Activated naive CD4-positive, alpha-beta T cell treated with anti-CD3 and anti-CD28 coated beads, Interleukin-2, amount 10 ng/mL, durations not matched to agents 7 days and 5 days (primary cell): Measurements from ENCODE around the gene NHERF2.

Experiments used
- CTCF ChIA-PET: fragments of 350-600 bp; sonication (Branson Sonifier 250); formaldehyde crosslinking; loops from one replicate; lab custom pipeline; 2021; ENCODE audit warnings: antibody characterized with exemption; lab: Charles Lee
- DNase-seq: peaks from one replicate; pipeline ENCODE4 v3.0.0-alpha.2; 2020
- H3K27ac Mint-ChIP-seq: one replicate; pipeline ENCODE4 v1.8.0; 2021; ENCODE audit warnings: mild to moderate bottlenecking, moderate library complexity, mixed read lengths
- H3K27me3 Mint-ChIP-seq: one replicate; pipeline ENCODE4 v1.8.0; 2021; ENCODE audit warnings: mild to moderate bottlenecking, mixed read lengths
- H3K36me3 Mint-ChIP-seq: one replicate; pipeline ENCODE4 v1.8.0; 2021; ENCODE audit warnings: mixed read lengths
- H3K4me1 Mint-ChIP-seq: one replicate; pipeline ENCODE4 v1.8.0; 2021; ENCODE audit warnings: mixed read lengths
- H3K4me3 Mint-ChIP-seq: one replicate; pipeline ENCODE4 v1.8.0; 2021; ENCODE audit warnings: mild to moderate bottlenecking, moderate library complexity, mixed read lengths
- H3K9me3 Mint-ChIP-seq: one replicate; pipeline ENCODE4 v1.8.0; 2021; ENCODE audit warnings: mixed read lengths

Gene NHERF2

DNA sequence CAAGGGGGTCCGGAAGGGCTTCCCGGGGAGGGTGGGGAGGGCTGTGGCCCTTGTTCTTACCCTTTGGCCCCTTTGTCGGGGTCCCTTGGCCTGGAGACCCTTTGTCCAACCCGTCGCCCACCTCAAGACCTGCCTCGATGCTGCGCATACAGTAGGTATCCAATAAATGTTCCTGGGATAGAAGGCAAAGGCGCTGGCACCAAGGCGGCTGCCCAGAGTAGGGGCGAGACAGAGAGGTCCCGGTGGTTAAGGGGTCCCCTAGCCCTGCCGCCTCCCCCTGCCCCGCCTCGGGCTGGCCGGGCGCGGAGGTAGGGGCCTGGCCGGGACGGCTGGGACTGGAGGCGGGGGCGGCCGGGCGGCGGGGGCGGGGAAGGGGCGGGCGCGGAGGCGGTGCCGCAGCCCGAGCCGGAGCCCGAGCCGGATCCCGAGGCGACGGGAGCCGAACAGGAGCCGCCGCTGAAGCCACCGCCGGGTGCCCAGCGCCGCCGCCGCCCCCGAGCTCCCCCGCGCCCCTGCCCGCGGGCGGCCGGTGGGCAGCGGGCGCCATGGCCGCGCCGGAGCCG lies at the start of gene NHERF2:
NHERF2 (plus strand) TSS at position 442 of the 563 bp plus-strand sequence; CDS start at position 546, 104 bp downstream.
- H3K36me3 Mint-ChIP-seq, result no peaks in the 10 kb centered on the region
- no peak within 1 kb of the TSS for H3K27ac Mint-ChIP-seq
- CTCF ChIA-PET, result no interaction called here

DNA sequence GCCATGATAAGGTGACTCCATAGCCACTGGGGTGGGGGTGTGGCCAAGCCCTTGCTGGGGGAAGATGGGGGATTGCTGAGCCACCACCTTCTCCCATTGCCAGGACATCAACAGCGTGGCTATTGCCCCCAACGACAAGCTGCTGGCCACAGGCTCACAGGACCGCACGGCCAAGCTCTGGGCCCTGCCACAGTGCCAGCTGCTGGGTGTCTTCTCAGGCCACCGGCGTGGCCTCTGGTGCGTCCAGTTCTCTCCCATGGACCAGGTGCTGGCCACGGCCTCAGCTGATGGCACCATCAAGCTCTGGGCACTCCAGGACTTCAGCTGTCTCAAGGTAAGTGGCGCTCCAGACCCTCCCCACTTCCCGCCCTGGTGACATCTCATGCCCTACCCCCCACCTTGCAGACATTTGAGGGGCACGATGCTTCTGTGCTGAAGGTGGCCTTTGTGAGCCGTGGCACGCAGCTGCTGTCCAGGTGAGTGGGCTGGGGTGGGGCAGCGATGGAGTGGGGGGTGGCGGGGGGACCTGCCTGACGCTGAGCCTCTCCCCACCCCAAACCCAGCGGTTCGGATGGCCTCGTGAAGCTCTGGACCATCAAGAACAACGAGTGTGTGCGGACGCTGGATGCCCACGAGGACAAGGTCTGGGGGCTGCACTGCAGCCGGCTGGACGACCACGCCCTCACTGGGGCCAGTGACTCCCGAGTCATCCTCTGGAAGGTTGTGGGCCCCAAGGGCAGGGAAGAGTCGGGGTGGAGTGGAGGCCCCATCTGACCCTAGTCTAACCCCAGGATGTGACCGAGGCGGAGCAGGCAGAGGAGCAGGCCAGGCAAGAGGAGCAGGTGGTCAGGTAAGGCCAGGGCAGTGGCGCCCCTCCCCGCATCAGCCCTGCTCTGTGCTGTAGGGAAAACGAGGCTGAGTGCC lies 49.5 kb upstream of the NHERF2 start:
- Mint-ChIP-seq H3K27ac (no peak overlapping the region), H3K27me3 (peaks cover 37% of the 10 kb centered on the region), H3K4me3 (no peak overlapping the region), H3K9me3 (no peaks in the 10 kb centered on the region), H3K4me1 (peaks cover 19% of the 10 kb centered on the region), H3K36me3 (peaks cover 13% of the 10 kb centered on the region)
- DNase-seq, result no peak
- CTCF ChIA-PET, result no interaction called here

More for the DNA sequence above, at the start of gene NHERF2:
- Mint-ChIP-seq H3K4me1 (peaks cover 28% of the 10 kb centered on the region), H3K4me3 (peak within 1 kb of the TSS; percentile 53), H3K27me3 (peaks cover 77% of the 10 kb centered on the region), H3K9me3 (no peaks in the 10 kb centered on the region)
- DNase-seq, result peak; percentile 55

DNA sequence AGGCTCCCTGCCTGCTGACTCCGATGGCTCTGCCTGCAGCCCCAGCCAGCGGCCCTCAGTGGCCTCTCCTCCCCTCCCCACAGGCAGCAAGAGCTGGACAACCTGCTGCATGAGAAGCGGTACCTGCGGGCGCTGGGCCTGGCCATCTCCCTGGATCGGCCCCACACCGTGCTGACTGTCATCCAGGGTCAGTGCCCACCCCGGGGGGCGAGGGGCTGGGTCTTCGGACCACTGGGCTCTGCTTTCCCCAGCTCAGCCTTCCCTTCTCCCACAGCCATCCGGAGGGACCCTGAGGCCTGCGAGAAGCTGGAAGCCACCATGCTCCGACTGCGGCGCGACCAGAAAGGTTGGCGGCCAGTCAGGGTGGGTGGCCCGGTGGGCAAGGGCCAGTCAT lies 48.8 kb upstream of the NHERF2 start:
- Mint-ChIP-seq H3K4me1 (peaks cover 16% of the 10 kb centered on the region), H3K36me3 (peaks cover 13% of the 10 kb centered on the region), H3K27me3 (peaks cover 44% of the 10 kb centered on the region), H3K27ac (no peak overlapping the region), H3K4me3 (no peak overlapping the region), H3K9me3 (no peaks in the 10 kb centered on the region)
- CTCF ChIA-PET, result no interaction called here
- DNase-seq, result no peak

DNA sequence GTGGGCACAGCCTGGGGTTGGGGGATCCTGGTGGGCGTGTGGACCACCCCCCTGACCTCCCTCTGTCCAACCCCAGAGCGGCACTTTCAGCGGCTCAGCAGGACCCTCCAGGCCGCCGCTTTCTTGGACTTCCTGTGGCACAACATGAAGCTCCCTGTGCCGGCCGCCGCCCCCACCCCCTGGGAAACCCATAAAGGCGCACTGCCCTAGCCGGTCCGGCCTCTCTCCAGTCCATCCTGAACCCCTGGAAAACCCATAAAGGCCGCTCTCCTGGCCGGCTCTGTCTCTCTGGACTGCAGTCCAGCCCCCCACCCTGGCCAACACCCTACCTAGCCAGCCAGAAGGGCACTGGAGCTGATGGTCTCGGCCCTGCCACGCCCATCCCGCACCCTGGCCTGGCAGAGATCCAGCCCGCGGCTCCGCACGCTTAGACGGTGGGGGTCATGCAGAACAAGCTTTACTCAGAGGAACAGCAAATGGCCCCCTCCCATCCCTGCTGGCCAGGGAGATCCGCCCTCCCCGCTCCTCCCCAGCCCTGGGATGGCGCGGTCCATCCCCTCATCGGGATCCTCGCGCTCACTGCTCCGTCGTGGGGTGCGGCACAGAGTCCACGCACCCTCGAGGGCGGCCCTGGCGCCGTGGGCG lies 48.1 kb upstream of the NHERF2 start:
- Mint-ChIP-seq H3K4me3 (no peak overlapping the region), H3K27ac (no peak overlapping the region), H3K4me1 (peaks cover 14% of the 10 kb centered on the region), H3K27me3 (peaks cover 51% of the 10 kb centered on the region), H3K36me3 (peaks cover 14% of the 10 kb centered on the region), H3K9me3 (no peaks in the 10 kb centered on the region)
- CTCF ChIA-PET, result no interaction called here
- DNase-seq, result no peak

DNA sequence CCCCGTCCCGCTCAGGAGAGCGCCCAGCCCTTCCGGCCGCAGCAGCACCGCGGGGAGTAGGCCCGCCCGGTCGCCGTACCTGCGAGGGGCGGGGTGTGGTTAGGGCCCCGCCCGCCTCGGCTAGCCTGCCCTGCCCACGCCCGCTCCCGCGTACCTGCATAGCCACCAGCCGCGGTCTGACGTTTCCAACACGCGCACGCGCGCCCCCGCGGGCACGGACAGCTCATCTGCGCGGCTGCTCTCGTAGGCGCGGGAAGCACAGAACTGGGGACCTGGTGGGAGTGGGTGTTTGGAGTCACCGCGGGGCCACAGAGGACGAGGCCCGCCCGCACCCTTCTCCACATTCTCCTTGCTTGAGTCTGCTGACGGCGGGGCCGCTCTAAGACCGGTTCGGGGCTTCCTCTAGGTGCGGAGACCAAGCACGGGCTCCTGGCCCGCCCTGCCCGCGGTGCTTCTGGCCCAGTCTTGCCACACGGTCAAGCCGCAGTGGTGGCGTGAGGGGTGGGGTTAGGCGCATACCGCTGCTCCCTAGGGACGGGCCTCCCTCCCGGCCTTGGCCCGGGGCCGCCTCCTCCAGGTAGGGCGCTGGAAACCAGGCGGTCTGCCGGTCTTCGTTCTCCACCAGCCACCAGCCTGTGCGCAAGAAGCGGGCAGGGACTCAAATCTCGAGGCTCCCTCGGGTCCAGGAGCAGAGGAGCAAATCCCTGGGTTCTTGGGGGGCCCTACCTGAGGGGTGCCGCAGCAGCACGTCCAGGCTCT lies 47.3 kb upstream of the NHERF2 start:
- H3K9me3 Mint-ChIP-seq, result no peaks in the 10 kb centered on the region
- H3K27me3 Mint-ChIP-seq, result peaks cover 59% of the 10 kb centered on the region
- no peak overlapping the region for H3K4me3 Mint-ChIP-seq
- H3K36me3 Mint-ChIP-seq, result peaks cover 14% of the 10 kb centered on the region
- no peak overlapping the region for H3K27ac Mint-ChIP-seq
- CTCF ChIA-PET, result no interaction called here
- peaks cover 9% of the 10 kb centered on the region for H3K4me1 Mint-ChIP-seq
- DNase-seq, result no peak

DNA sequence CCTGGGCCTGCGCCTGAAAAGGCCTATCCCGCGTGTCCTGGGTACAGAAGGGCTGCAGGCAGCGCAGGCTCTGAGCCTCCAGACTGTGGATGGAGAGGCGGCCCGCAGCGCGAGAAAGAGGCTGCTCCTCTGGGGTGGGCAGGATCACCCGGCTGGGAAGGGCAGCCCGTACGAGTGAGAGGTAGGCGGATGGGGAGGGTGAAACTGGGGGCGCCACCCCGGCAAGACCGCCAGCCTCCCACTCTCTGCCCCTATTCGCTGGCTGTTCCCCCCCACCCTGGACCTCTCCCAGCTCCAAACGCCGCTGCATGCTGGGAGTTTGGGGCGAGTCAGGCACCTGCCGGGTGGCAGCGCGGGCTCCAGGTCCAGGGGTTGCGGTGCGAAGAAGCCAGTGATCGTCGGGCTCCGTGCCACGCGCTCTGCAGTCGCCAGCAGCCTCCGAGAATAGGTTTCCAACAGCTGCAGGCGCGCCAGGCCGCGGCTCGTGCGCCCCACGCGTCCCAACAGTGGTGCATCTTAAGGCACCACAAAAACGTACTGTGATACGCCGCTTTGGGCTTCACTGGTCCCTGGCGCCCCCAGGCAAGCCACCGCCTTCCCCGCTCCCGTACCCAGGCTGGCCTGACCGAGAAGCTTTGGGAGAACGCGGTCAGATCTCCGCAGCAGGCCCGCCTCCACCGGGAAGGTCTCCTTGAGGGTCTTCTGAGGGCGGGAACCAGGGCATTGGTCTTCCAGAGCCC lies 46.5 kb upstream of the NHERF2 start:
- H3K9me3 Mint-ChIP-seq, result no peaks in the 10 kb centered on the region
- H3K4me3 Mint-ChIP-seq, result no peak overlapping the region
- peaks cover 14% of the 10 kb centered on the region for H3K4me1 Mint-ChIP-seq
- DNase-seq, result no peak
- H3K27ac Mint-ChIP-seq, result no peak overlapping the region
- H3K27me3 Mint-ChIP-seq, result peaks cover 62% of the 10 kb centered on the region
- peaks cover 11% of the 10 kb centered on the region for H3K36me3 Mint-ChIP-seq
- CTCF ChIA-PET, result no interaction called here

DNA sequence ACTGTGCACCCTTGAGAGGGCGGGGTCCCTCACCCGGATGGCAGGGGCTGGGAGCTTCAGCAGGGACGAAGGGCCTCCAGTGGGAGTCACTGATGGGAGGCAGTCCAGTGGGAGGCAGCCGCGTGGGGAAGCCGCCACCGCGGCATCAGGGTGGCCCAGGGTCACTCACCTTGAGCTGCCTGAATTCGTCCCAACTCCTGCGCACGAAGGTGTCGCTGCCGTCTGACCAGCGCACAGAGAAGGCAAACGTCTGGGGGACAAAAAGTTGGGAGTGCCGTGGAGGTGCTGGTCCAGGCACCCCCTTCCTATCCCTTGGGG lies 46.0 kb upstream of the NHERF2 start:
- no peak for DNase-seq
- peaks cover 10% of the 10 kb centered on the region for H3K36me3 Mint-ChIP-seq
- no peaks in the 10 kb centered on the region for H3K9me3 Mint-ChIP-seq
- no peak overlapping the region for H3K4me3 Mint-ChIP-seq
- peaks cover 20% of the 10 kb centered on the region for H3K4me1 Mint-ChIP-seq
- H3K27ac Mint-ChIP-seq, result no peak overlapping the region
- CTCF ChIA-PET, result no interaction called here
- H3K27me3 Mint-ChIP-seq, result peaks cover 62% of the 10 kb centered on the region

DNA sequence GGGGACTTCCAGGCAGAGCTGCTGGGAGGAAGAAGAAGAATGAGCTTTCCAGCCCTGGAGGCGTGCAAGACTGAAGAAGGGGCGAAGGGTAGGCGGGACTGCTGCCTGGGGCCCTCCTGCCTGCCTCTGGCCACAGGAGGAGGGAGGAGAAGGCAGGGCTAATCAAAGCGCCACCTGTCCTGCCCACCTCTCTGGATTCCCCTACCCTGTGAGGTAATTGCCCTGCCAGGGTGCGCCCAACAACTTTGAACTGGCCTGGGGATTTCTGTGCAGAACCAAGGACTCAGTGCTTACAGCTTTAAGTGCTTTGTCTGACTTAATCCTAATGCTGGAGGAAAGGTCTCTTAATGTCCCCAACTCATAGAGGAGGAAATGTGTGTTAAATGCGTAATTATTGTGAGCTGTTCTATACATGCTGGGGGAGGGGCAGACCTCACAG lies 45.3 kb upstream of the NHERF2 start, which contains the start of gene NOXO1:
NOXO1 (minus strand) TSS at position 72 of the 439 bp plus-strand sequence. CDS start 290 bp downstream, outside the sequence.
- H3K4me3 Mint-ChIP-seq, result peak within 1 kb of the TSS; percentile 80

DNA sequence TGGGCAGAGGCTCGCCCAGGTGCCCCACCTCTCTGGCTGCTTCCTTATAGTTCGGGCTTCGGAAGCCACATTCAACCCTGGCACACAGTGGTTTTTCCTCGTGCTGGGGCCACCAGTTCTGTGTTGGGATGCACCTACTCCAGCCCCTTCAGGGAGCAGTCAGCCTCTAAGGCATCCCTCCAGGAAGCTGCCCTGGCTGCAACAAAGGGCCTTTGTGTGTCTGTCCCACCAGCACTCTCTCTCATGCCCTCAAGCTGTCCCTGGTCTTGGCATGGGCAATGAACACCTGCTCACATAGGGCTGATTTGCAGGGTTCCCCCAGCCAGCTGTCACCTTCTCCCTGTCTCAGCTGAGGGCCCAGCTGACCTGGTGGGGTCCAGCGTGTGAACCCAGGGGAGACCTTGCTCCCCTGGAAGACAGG lies 44.7 kb upstream of the NHERF2 start:
- Mint-ChIP-seq H3K36me3 (peaks cover 13% of the 10 kb centered on the region), H3K27me3 (peaks cover 70% of the 10 kb centered on the region), H3K9me3 (no peaks in the 10 kb centered on the region), H3K27ac (no peak overlapping the region), H3K4me3 (peak overlapping the region; percentile 80), H3K4me1 (peaks cover 22% of the 10 kb centered on the region)
- CTCF ChIA-PET, result interaction anchor here (1.1 to 1.2 kb wide), 2 partner anchors 22 to 173 kb away, joined by 3 to 5 read pairs; no protein-coding TSS in a partner anchor
- DNase-seq, result no peak

More for the DNA sequence above, 45.3 kb upstream of the NHERF2 start, which contains the start of gene NOXO1:
- no peak for DNase-seq
- Mint-ChIP-seq H3K36me3 (peaks cover 7% of the 10 kb centered on the region), H3K4me1 (peaks cover 22% of the 10 kb centered on the region), H3K9me3 (no peaks in the 10 kb centered on the region), H3K27ac (no peak within 1 kb of the TSS), H3K27me3 (peaks cover 64% of the 10 kb centered on the region)
- CTCF ChIA-PET, result interaction anchor here (1.2 kb wide), 1 partner anchor 174 kb away, joined by 3 read pairs; no protein-coding TSS in a partner anchor

DNA sequence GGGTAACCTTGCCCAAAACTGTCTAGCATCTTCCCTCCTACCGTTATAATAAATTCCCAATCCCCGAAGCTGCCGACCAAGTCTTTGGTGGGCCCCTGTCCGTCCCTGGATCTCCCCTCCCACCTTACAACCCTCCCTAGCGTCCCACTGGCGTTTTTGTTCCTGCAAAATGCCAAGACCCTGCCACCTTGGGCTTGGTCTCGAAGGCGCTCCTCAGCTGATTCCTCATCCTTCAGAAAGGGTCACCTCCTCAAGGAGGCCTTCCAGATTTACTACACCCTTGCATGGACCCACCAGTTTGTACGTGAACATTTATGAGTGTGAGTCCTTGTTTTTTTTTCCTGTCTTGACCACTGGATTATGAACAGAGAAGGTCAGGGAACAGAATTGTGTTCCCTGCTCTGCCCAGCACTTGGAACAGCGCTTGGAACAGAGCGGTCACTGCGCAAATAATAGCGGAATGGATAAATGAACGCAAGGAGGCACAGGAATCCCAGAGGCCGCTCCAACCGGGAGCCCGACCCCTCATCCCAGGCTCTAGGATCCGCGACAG lies 43.6 kb upstream of the NHERF2 start:
- peak overlapping the region; percentile 80 for H3K4me3 Mint-ChIP-seq
- H3K27ac Mint-ChIP-seq, result peak overlapping the region; percentile 52
- DNase-seq, result no peak
- peaks cover 71% of the 10 kb centered on the region for H3K27me3 Mint-ChIP-seq
- peaks cover 22% of the 10 kb centered on the region for H3K4me1 Mint-ChIP-seq
- H3K36me3 Mint-ChIP-seq, result peaks cover 10% of the 10 kb centered on the region
- CTCF ChIA-PET, result interaction anchor here (1.1 kb wide), 1 partner anchor 21 kb away, joined by 5 read pairs; no protein-coding TSS in a partner anchor
- no peaks in the 10 kb centered on the region for H3K9me3 Mint-ChIP-seq

DNA sequence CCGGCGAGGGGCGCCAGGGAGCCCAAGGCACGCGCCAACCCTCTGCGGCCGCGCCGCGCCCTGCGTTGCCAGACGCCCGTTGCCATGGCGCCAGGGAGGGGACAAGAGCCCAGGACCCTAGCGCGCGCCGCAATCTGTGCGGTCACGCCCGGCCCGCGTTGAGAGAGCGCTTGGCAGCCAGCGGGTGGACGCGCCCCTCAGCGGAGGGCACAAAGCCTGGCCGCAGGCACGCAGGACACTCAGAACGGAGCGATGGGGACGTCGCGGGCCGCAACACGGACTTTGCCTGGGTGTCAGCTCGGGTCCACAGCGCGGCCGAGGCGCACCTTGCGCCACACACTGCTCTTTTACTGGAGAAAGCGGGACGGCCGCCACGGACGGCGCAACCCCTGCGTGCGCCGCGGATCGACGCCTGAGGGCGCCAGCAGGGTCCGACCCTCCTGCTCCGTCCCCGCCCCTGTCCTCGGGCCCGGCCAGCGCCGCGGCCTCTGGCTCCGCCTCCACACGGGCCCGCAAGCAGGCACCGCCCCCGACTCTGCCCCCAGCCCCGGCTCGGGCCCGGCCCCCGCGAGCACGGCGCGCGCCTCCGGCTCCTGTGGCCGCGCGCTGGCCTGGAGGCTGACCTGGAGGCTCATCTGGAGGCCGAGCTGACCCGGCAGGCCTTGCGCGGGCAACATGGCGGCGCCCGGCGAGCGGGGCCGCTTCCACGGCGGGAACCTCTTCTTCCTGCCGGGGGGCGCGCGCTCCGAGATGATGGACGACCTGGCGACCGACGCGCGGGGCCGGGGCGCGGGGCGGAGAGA lies 43.0 kb upstream of the NHERF2 start, which contains the start of gene GFER:
GFER (plus strand) TSS at position 650 of the 803 bp plus-strand sequence; CDS start at position 676, 26 bp downstream.
- CTCF ChIA-PET, result interaction anchor here (1.5 to 1.7 kb wide), 2 partner anchors 12 to 20 kb away, joined by 5 read pairs; partner anchors contain the start of gene TBL3
- peak; percentile 80 for DNase-seq
- H3K27ac Mint-ChIP-seq, result peak within 1 kb of the TSS; percentile 71

More for the DNA sequence above, 43.0 kb upstream of the NHERF2 start, which contains the start of gene GFER:
- Mint-ChIP-seq H3K36me3 (peaks cover 13% of the 10 kb centered on the region), H3K4me1 (peaks cover 25% of the 10 kb centered on the region), H3K27me3 (peaks cover 78% of the 10 kb centered on the region), H3K9me3 (no peaks in the 10 kb centered on the region), H3K4me3 (peak within 1 kb of the TSS; percentile 80)
